OCI-LY7 (cell line): ENCODE results near the gene TBPL2. TPM values are rescaled to one million over a fixed set of nuclear protein-coding genes. Genes with fewer than 3 reads are reported as not detected.

Experiments
- BruUV-seq: library from RNA; stranded (reverse); fragments of 400-500 nt; replicated peaks from 2 replicates; lab custom pipeline; 2021; lab: Mats Ljungman, UMichigan
- CTCF ChIA-PET: fragments of 300-600 bp; sonication (Branson Sonifier 250); formaldehyde crosslinking; loops from one replicate; lab custom pipeline; 2022; ENCODE audit warnings: antibody characterized with exemption; ENCODE audit not compliant: unreplicated experiment; lab: Charles Lee
- POLR2A ChIA-PET: fragments of 300-600 bp; sonication (Branson Sonifier 250); formaldehyde crosslinking; loops from one replicate; lab custom pipeline; 2022; ENCODE audit warnings: antibody characterized with exemption; lab: Charles Lee
- DNase-seq: peaks from one replicate; pipeline ENCODE4 v3.0.0-alpha.2; 2015; ENCODE audit warnings: low spot score
- H2AFZ ChIP-seq: fragments of 200-600 bp; sonication (generic), shearing (Covaris generic); 2 replicates; pipeline ENCODE4 v1.6.1; 2014; ENCODE audit warnings: mild to moderate bottlenecking, antibody characterized with exemption, low read length, moderate library complexity
- H3K27ac ChIP-seq: fragments of 200-600 bp; sonication (generic); 2 replicates; pipeline ENCODE4 v1.5.1; 2014; ENCODE audit warnings: mixed run types, low read depth, mild to moderate bottlenecking, moderate library complexity, low read length, inconsistent platforms; ENCODE audit not compliant: poor library complexity, severe bottlenecking
- H3K36me3 ChIP-seq: fragments of 200-600 bp; sonication (generic); 2 replicates; pipeline ENCODE4 v1.6.1; 2014; ENCODE audit warnings: mild to moderate bottlenecking, antibody characterized with exemption, low read length, moderate library complexity, mixed read lengths; ENCODE audit not compliant: insufficient read depth
- H3K4me1 ChIP-seq: fragments of 200-600 bp; sonication (generic); 2 replicates; pipeline ENCODE4 v1.5.1; 2014; ENCODE audit warnings: mild to moderate bottlenecking, low read length; ENCODE audit not compliant: insufficient read depth, poor library complexity, severe bottlenecking
- H3K4me2 ChIP-seq: fragments of 200-600 bp; sonication (generic); 2 replicates; pipeline ENCODE4 v1.6.1; 2014; ENCODE audit warnings: mild to moderate bottlenecking, low read length
- H3K4me3 ChIP-seq: fragments of 200-600 bp; sonication (generic); 2 replicates; pipeline ENCODE4 v1.5.1; 2014; ENCODE audit warnings: mild to moderate bottlenecking, low read depth, low read length; ENCODE audit not compliant: poor library complexity, severe bottlenecking
- H3K79me2 ChIP-seq: fragments of 200-600 bp; sonication (generic); 2 replicates; pipeline ENCODE4 v1.6.1; 2016; ENCODE audit warnings: low read depth, mild to moderate bottlenecking, low read length, moderate library complexity, mixed read lengths; ENCODE audit not compliant: insufficient read depth
- H3K9me2 ChIP-seq: fragments of 200-600 bp; sonication (generic); 2 replicates; pipeline ENCODE4 v1.6.1; 2016; ENCODE audit warnings: mild to moderate bottlenecking, low read length, mixed read lengths; ENCODE audit not compliant: insufficient read depth
- H3K9me3 ChIP-seq: fragments of 200-600 bp; sonication (generic); 2 replicates; pipeline ENCODE4 v1.6.1; 2014; ENCODE audit warnings: mild to moderate bottlenecking, mixed run types, low read length, mixed read lengths
- H4K20me1 ChIP-seq: fragments of 200-600 bp; sonication (generic); 2 replicates; pipeline ENCODE4 v1.6.1; 2014; ENCODE audit warnings: mild to moderate bottlenecking, antibody characterized with exemption, low read length, moderate library complexity, mixed read lengths; ENCODE audit not compliant: insufficient read depth
- CTCF ChIP-seq: fragments of 200-600 bp; sonication (generic); conservative IDR thresholded peaks from 2 replicates; pipeline ENCODE4 v1.5.1; 2014; ENCODE audit warnings: mild to moderate bottlenecking, antibody characterized with exemption, low read length, moderate library complexity, mixed read lengths
- EZH2phosphoT487 ChIP-seq: fragments of 200-600 bp; sonication (generic); IDR thresholded peaks from 2 replicates; pipeline ENCODE4 v1.6.1; 2018; ENCODE audit warnings: low read depth, borderline replicate concordance, mild to moderate bottlenecking, mixed run types, antibody characterized with exemption, low read length, moderate library complexity, mixed read lengths
- intact Hi-C: fragments of 100-400 bp; cut with micrococcal nuclease; formaldehyde crosslinking; loops from one replicate; pipeline ENCODE4 v1.10.0; 2022; ENCODE audit not compliant: unreplicated experiment
- total RNA-seq, 2 experiments: library from RNA; depleted of rRNA in 1 of 2; stranded (reverse); fragments of >200 nt in 1 of 2; shearing (Covaris generic) in 1 of 2; gene quantifications; 2 replicates each; pipeline ENCODE4 v1.2.3, GENCODE V29; 2014 to 2022

The TBPL2 gene
- total RNA-seq, 2 experiments from 2014 or later = not detected

GRCh38 chr14:55377236-55377635, 63.2 kb downstream of the TBPL2 start:
- no peaks in the 10 kb centered on the region for H3K9me2 ChIP-seq
- CTCF ChIA-PET = no interaction called here
- no TSS peak for BruUV-seq
- DNase-seq = no peak
- H2AFZ ChIP-seq = no peak overlapping the region
- no peak overlapping the region for H3K4me2 ChIP-seq
- no peaks in the 10 kb centered on the region for H3K9me3 ChIP-seq
- no peaks in the 10 kb centered on the region for H3K79me2 ChIP-seq
- no peaks in the 10 kb centered on the region for H3K4me1 ChIP-seq
- POLR2A ChIA-PET = interaction anchor here (0.8 to 1.2 kb wide), 3 partner anchors 10 to 980 kb away, joined by 3 to 4 read pairs (median 3); no protein-coding TSS in a partner anchor
- H3K36me3 ChIP-seq = peaks cover 19% of the 10 kb centered on the region
- no peak overlapping the region for H3K27ac ChIP-seq
- intact Hi-C loops = no loop called here
- no peaks in the 10 kb centered on the region for H4K20me1 ChIP-seq
- no peak for TF ChIP-seq CTCF
- TF ChIP-seq EZH2phosphoT487 = no peak
- no peak overlapping the region for H3K4me3 ChIP-seq

- H3K79me2 ChIP-seq = no peaks in the 10 kb centered on the region
- CTCF ChIA-PET = no interaction called here
- H3K4me3 ChIP-seq = no peak overlapping the region
- H3K9me2 ChIP-seq = no peaks in the 10 kb centered on the region
- H3K4me1 ChIP-seq = no peaks in the 10 kb centered on the region
- no peaks in the 10 kb centered on the region for H3K9me3 ChIP-seq
- DNase-seq = no peak
- intact Hi-C loops = no loop called here
- no peak overlapping the region for H2AFZ ChIP-seq
- BruUV-seq = no TSS peak
- H3K4me2 ChIP-seq = no peak overlapping the region
- TF ChIP-seq EZH2phosphoT487 = no peak
- TF ChIP-seq CTCF = no peak
- POLR2A ChIA-PET = interaction anchor here (0.5 to 1.4 kb wide), 5 partner anchors 9 to 1169 kb away, joined by 3 to 5 read pairs (median 3); no protein-coding TSS in a partner anchor
- peaks cover 11% of the 10 kb centered on the region for H3K36me3 ChIP-seq
- no peaks in the 10 kb centered on the region for H4K20me1 ChIP-seq
- no peak overlapping the region for H3K27ac ChIP-seq
Observed at GRCh38 chr14:55374771-55375170, 65.6 kb downstream of the TBPL2 start.
